Measurements from ENCODE around the gene CD96.
"Not testable (repeated sequence)": the region's sequence is repeated elsewhere in the genome, so short reads cannot be mapped to it uniquely, and the experiment has no call there.

Gene CD96

DNA sequence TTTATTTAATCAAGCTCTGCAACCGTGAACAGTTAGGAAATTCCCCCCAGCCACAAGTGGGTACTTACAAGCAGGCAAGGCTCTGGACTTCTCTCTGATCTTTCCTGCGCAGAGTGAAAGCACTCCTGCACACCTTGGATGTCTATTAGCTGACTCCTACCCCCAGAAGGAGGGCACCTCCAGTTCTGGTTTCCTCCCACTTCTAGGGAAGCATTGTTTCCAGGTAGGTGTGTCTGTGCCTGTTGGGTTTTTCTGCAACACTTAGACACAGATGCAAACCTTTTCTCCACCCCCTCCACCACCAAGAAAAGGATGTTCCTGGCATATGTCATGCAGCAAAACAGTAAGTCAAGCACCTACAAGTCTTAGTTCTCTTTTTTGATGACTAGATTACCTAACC is 53.2 kb downstream of the CD96 start, which contains the start of gene ZBED2:
TSS of gene ZBED2 (minus strand) at position 115 of the 400 bp plus-strand sequence. CDS start 1,145 bp downstream, outside the sequence.
- DNase-seq = peak; percentile 64

DNA sequence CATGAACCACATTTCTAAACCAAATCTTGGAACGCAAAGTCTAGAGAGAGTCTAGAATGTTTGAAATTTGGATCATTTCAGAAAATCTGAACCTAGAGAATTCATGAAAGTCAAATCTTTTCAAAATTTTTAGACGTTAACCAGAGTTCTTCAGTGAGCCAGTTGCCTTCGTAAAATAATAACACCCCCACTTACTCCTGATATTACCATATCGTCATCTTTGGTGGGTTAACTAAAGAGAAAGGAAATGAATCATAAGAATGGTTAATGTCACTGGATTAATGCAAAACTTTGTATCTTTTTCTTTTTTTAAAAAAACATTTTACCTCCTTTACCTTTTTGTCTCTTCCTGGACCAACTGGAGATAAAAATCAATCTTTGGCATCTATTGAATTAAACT is 54.3 kb downstream of the CD96 start:
- no peak for DNase-seq

DNA sequence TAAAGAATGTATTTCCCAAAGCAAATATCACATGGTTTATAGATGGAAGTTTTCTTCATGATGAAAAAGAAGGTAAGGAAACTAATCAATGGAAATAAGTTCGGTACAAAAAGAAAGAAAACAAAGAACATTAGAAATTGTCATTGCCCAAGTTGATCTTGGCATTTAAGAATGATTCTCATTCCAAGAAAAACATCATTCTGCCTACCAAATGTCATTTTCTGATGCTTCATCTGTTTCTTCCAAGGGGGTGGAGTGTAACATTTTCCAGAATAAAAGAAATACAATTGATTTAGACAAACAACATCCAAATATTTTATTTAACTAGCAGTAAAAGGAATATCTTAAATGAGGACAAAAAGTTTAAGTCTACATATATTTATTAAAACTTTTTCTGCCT is 56.1 kb downstream of the CD96 start:
- no peak for DNase-seq

DNA sequence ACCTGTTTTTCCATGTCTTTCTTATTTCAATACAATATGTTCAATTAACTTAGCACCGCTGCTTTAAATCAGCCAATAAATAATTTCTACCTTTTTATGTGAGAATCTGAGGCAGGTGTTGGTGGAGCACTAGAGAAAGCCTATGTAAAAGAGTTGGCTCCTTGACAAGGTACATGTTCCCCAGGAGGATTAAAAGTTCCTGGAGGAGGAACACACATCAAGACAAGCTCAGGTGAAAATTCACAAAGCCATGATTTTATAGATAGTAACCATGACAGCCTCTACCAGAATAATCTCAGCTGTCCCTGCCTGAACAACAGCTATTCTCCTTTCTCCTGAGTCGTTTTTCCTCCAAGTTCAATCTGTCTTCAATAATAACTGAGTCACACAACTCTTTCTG is 56.6 kb downstream of the CD96 start:
- no peak for DNase-seq

DNA sequence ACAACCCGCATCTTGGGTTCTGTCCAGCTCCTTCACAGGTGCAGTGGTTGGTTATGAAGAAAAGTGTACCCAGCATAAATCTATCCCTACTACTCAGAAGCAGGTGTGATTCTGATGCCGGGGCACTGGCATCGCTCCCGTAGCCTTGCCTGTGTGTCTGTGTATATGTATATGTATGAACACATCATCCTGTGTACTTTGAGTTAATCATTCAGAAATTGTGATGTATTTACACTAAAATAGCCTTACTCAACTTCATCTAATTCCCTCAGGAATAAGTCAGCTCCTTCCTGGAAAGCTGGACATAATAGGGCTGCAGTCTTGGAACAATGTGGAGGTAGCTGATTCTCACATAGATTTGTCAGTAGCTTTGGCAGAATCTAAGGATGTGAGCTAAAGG is 59.8 kb downstream of the CD96 start:
- no peak for DNase-seq

DNA sequence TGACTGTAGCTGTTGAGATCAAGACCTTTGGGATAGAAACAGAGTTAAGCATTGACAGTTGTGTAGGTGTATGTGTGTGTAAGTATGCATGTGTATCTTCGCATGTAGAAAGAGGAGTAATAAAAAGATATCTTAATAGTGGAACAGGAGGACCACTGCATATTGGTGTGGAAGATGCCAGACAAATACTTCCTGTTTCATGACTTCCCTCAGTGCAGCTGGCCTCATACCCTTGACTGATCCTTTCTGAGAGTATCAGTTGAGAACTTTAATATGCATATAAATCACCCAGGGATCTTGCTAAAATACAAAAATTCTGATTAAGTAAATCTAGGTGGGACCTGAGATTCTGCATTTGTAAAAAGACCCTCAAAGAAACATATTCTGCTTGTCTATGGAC is 61.7 kb downstream of the CD96 start:
- DNase-seq = no peak

DNA sequence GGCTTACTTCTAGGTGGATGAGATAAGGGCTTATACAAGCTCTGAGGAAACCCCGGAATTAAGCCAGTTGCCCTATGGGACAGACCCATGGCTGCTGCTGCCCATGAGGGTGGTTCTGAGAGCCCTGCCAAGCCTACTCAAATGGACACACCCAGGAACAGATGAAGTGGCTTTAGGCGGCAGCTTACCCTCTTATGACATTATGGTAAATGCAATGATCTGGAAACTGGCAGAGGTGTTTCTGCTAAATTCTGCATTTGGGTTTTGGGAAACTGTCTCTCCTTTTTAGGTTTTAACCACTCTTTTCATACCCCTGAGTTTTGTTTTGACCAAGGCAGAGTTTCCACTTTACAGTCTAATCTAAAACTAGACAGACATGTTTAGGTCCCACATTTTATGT is 62.1 kb downstream of the CD96 start:
- no peak for DNase-seq

DNA sequence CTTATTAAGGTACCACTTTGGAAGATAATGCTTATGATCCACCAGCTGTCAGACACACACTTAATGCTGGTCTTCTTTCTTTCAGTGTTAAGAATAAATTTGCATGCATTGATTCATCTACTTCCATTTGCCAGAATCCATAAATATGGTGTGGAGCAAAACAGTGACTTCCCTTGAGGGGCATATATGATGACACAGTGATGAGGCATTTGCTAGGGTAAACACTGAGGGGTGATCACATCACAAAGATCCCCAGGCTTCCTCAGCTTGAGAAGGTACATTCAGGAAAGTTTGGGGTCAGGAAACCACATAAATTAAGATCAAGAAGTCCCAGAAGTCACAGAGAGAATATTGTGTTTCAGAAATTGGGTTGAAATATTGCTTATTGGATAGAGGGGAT is 63.0 kb downstream of the CD96 start:
- DNase-seq = no peak

DNA sequence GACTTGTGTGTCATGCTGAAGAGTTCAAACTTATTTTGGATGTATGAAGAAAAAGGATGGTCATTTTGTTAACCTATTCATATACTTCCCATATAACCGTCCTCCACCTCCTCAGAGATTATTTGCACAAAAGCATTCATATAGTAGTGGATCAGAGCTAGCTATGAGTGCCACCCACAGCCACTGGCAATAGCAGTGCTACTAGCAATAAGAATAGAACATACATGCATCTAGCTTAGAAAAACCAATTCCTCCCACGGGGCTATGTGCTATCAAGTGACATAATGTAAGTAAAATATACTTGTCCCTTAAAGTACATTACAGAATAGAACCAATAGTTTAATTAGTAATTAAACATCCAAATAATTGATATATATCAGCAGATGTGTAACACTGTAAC is 63.5 kb downstream of the CD96 start:
- DNase-seq = no peak

DNA sequence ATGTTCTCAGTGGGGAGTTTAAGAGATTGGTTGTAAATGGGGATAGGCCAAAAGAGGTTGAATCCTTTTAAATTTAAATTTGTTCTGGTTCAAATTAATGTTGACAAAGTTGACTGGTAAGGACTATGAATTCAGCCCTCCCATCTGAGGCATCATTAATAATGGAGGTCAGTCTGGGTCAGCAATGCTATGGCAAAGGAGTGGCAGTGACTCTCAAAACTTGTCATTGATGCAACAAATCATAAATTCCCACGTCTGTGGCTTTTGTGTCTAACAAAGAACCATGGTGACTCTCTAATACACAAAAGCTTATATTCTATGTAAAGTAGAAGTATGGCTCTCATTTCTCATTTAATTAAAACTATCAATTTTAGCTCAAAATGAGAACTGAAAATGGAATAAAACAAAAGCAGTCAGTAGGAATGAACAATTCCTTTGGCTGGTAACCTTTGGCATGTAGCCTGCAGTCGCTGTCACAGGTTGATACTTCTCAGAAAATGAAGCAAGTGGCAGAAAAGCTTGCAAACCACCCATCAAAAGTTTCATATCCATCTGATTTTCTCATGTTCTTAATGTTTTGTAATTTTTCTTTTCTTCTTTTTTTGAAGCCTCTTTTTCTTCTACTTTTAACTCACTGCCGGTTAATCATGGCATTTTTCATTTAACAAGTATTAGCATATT is 65.4 kb downstream of the CD96 start:
- no peak for DNase-seq

DNA sequence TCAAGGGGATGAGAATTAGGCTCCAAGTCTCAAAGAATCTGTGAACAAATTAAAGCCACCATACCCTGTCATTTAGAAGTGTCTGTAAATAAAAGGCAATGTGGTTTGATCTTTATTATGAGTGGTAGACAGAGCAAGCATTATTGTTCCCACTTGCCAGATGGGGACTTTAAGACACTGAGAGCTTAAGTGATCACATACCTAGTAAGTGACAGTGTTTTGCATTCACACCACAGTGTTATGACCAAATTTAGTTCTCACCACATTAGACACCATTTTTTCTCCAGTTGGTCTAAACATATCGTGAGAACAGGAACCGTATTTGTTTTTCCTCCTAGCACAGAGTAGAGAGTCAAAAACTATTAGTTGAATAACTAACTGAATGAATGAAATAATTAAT is 66.4 kb downstream of the CD96 start:
- no peak for DNase-seq

DNA sequence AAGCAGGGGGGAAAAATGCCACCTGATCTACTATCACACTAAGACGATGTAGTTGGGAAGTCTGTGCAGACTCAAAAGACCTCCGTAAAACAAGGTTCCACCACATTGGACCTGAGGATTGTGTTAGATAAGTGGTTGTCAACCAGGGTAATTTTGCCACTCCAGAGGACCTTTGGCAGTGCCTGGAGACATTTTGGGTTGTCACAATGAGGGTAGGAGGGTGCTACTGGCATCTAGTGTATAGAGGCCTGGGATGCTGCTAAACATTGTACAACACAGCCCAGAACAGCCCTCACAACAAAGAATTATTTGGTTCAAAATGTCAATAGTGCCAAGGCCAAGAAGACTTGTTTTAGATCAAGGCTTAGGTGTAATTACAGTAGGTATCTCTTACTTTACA is 67.7 kb downstream of the CD96 start:
- no peak for DNase-seq

DNA sequence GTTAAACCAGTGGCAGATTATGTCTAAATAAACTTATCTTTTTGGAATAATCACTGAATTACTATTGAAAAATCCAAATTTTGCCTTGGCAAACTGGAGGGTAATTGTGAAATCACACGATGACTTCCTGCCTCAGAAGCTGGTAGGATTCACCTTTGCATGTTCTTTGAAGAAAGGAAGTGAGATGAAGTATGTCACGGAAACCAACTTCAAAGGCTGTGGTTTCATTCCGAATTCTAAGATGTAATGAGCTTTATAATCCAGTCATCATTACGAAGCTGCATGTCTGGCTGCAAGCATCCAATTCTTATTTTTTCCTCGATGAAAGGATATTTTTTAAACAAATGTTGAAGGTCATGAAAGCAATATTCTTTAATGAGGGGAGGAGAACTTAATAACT is 68.2 kb downstream of the CD96 start:
- no peak for DNase-seq

DNA sequence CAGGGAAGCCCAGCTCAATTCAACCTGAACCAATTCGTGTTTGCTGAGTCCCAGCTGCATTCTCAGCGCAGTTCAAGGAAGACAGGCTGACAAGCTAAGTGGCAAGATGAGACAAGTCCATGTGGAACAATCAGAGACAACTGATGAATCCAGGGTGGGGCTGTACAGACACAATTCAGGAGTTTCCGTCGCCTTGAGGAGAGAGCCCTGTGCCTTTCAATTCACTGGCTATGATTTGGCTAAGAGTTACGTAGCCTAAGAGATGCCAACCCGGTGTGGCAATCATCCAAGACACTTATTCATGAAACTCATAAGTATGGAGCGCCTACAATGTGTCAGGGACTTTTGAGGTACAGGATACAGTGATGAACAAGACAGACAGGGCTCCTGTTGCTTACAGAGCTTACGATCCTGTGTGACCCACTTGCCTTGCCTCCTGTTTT is 68.6 kb downstream of the CD96 start:
- no peak for DNase-seq

DNA sequence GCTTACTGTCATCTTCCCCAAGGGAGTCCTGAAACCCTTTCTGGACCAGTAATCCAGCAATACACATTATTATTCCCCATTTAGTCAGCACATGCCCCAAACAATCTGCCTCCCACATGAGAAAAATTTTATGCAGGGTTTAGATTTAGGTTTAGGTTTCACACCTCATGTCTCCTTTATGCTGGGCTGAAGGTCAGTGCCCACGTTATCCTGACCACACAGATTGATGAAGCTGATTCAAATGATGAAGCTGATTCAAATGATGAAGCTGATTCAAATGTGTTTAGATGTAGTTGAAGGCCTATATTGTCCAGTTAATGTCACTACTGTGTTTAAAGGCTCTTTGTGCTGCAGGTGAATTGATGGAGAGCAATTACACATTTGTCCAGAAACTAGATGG is 71.3 kb downstream of the CD96 start:
- no peak for DNase-seq

DNA sequence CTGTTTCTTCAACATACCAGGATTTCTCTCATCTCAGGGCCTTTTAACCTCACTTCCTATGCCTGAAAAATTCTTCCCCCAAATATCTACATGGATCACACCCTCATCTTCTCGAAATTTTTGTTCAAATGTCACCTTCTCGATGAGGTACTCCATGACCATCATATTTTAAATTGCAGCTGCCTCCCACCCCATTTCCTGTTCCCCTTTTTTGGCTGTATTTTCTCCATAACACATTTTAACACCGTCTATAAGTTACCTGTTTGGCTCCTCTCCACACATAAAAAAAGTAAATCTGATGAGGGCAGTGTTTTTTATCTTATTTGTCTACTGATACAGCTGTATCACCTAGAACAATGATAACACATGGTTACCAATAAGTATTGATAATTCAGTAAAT is 73.9 kb downstream of the CD96 start:
- no peak for DNase-seq

DNA sequence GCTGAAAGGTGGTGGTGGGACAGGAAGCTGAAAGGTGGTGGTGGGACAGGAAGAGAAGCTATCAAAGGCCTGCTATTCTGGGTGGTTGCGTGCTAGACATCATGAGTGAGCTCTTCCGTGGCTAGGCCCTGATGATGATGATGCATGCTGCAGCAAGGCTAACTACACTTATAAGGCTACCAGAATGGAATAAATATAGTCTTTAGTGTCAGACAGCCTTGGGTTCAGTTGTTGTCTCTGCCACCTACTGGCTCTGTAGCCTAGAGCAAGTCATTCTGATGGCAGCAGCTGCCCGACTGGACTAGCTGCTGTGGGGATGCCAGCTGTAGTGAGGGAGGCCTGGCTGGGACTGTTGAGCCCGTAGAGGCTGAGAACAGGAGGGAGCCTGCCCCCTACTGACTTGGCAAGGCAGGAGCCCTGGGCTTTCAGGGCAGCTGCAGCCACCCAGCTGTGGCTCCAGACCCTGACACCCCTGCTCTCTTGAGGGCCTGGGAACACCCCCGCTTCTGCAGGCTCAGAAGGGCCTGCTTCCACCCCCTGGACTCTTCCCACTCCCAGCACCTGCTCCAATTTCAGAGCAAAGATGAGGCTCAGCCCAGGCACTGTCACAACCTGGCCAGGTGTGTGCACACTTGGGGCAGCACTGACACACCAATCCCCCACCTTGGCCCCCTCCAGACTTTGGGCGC is 74.6 kb downstream of the CD96 start:
- DNase-seq = no peak

DNA sequence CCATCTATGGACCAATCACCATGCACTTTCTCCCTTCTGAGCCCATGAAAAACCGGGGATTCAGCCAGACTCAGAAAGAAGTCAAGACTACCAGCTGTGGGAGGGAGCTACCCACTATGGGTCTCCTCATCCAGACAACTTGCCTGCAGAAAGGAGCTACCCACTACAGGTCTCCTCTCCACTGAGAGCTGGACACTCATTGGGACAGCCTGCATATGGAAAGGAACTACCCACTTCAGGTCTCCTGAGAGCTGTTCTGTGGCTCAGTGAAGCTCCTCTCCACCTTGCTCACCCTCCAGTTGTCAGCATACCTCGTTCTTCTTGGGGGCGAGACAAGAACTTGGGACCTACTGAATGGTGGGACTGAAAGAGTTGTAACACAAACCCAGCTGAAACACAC is 75.4 kb downstream of the CD96 start:
- no peak for DNase-seq

DNA sequence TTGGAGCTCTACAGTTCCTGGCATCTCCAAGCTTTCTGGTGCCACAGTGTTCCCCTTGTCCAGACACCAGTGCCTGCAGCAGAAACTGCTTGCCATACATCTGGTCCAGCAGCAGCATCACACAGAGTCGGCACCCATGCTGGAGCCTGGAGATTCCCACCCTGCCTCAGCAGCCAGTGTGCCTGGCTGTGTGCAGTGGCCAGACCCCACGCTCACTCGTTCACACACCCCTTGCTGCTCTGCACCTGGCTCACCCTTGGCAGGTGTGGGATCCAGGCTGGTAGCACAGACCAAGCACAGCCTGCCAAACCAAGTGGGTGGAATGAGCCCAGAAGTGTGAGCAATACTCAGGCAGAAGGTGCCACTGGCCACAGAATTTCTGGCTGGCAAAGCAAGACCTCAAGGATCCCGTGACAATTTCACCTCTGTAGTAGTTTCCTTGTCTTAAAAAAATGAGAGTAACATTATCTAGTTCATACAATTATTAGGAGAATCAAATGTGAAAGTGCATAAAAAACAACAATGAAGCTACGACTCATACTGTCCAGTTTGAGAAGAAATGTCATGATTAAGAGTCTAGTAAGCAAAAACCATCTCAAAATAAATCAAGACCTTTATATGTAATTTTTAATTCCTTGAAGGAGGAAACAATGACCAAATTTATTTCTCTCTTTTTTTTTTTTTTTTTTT is 76.1 kb downstream of the CD96 start:
- DNase-seq = no peak

DNA sequence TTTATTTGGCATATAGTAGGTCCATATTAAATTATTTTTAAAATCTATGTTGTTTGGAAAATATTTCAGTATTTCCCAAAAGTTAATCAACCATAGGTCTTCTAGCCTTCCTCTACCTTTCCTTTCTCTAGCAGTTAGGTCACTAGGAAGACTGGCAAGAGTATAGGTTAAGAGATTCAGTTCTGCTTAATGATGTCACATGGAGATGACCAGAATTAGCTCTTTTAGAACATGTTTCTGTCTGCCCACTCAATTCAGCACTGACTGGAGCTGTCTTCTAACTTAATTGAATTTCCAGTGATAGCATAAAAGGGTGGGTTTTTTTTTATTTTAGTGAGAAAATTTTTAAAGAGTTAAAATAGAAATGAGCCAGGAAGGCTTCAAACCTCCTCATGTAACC is 76.9 kb downstream of the CD96 start:
- no peak for DNase-seq

DNA sequence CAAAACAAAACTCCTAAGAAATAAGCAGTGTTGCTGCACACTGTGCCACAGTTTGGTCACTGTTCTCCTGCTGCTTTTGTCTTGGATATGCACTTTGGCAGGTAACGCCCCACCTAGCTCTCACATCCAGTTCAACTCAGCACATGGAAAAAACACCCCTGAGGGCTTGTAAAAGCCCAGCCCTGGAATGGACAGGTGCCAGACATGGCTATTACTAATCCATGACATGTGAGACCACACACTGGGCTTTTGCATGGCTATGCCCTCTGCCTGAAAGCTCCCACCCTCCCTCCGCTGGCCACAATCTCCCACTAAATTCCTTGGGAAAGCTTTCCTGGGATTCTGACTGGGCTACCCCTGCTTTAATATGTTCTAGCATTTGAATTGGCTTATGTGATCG is 77.8 kb downstream of the CD96 start:
- no peak for DNase-seq

DNA sequence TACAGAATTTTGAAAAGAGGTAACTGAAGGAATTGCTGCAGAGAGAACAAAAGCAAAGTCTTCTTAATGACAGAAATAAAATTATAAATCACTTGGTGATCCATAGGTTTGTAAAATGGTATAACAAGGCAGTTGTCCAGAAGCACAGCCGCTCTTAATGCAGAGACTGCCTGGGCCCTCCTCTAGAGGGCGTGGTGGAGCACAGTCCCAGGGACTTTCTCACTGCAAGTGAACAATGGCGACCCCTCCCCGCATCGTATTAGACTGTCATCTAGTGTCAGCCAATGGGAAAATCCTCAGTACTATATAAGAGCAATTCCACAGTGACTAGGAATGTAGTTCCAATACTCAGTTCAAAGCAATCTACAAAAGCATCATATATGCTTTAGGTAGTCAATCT is 79.5 kb downstream of the CD96 start:
- no peak for DNase-seq

DNA sequence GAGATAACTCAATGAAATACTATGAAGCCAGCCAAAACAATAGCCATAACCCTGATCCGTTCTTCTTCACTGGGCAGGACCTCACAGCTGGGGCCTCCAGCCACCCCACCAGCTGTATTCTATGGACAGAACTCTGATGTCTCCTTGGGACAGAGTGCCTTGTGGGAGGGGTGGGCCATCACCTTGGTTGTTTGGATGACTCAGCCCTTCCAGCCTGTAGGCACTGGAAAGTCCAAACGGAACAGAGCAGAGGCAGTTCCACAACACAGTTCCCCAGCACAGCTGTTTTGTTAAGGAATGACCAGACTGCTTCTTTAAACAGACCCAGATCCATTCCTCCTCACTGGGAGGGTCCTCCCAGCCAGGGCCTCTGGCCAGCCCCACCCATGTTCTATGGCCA is 85.1 kb downstream of the CD96 start:
- no peak for DNase-seq

DNA sequence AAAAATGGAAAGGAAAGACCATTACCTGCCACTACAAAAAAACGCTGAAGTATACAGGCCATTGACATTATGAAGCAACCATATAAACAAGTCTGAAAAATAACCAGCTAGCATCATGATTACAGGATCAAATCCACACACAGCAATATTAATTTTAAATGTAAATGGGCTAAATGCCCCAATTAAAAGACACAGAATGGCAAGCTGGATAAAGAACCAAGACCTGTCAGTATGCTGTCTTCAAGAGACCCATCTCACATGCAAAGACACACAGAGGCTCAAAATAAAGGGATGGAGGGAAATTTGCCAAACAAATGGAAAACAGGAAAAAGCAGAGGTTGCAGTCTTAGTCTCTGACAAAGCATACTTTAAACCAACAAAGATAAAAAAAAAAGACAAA is 87.0 kb downstream of the CD96 start:
- DNase-seq = not testable (repeated sequence)

Measured in kidney glomerular epithelial cell (primary cell).